NCI-H2227 treated with DMSO at 0.1 percent for 48 hours (cell line): ENCODE data around the gene HOXA10.
A peak's percentile ranks its signal among the peaks of the same experiment; 100 is the strongest.

ENCODE experiments used
- DNase-seq: peaks from one replicate; lab custom pipeline; 2025; lab: John Stamatoyannopoulos, UW

HOXA10 gene

DNA sequence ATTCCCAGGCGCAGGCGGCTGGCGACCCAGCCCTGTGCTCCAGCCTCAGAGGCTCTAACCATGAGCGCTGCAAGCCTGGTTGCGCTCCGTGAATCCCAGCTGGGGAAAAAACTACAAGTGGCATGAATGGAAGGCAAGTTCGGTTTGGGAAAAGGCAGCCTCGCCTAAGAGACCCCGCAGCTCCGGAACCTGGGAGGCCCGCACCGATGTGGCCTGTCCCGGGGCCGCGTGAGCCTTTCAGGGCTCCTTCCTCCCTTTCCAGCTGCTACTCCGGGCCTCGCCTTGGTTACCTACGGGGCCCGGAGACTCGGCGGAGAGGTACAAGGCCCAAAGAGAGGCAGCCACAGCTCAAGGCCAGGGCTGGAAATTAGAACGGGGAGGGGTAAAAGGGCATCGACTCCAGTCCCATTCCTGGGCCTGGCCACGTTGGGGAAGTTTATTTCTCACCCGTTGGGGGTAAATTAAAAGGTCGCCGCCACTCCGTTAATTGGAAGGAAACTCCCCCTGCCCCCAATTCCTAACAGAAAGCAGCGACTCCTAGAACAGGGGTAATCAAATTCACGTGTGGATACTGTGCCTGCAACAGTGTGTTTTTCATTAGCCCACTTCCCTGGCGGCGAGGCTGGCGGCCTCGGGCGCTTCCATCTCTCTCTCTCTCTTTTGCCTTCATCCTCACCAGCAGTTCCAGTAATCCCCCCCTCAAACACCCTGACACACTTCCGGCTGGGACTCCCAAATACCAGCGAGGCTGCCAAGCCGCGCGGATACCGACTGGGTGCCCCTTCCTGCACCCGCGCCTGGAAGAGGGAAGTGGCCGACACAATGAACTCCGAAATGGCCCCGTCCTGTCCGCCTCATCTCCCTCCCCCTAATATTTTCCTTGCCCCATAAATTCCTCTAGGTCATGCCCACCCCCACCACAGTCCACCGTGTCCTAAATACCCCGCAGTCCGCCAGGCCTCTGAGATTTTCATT is 7.3 kb downstream of the HOXA10 start:
- no peak for DNase-seq

DNA sequence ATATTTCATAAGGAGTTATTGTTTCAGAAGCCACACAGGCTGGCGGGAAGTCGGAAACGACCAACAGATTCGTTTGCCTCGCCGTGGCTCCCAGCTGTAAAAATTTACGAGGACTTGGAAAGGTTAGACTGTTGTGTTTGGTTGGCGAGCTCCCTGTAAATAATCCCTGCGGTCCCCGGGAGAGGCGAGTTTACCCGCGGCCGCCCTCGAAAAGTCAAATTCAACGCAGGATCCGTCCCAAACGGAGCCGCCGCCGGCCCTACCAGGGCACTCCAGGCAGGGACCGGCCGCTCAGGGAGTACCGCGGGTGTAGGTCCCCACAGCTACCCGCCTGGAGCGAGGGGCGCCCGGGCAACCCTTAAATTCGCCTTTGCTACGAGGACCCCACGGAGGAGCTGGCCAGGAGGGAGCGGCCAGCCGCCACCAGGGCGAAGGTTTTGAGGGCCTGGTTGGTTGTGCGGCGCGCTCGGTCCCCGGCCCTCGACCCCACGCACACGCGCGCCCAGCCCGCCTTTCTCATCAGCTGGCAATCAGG is 8.1 kb downstream of the HOXA10 start:
- no peak for DNase-seq

DNA sequence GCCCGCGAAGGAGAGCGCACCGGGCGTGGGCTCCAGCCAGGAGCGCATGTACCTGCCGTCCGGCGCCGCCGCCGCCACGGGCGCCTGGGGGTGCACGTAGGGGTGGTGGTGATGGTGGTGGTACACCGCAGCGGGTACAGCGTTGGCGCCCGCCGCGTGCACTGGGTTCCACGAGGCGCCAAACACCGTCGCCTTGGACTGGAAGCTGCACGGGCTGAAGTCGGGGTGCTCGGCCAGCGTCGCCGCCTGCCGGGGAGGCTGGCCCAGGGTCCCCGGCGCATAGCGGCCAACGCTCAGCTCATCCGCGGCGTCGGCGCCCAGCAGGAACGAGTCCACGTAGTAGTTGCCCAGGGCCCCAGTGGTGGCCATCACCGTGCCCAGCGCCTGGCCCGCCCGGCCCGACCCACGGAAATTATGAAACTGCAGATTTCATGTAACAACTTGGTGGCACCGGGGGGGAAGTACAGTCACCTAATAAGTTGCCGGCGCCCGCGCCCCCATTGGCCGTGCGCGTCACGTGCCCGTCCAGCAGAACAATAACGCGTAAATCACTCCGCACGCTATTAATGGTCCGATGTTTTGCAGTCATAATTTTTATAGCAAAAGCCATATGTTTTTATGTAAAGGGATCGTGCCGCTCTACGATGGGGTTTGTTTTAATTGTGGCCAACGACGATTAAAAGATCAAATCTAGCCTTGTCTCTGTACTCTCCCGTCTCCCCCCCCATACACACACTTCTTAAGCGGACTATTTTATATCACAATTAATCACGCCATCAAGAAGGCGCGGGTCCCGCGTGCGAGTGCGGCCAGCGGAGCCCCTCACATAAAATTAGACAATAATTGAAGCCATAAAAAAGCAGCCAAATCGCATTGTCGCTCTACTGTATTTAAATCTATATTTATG is 8.8 kb downstream of the HOXA10 start, which contains the start of gene HOXA9:
Gene HOXA9, minus strand, starts transcription at position 449 of the 907 bp plus-strand sequence. Its CDS starts 80 bp downstream, at position 369.
- no peak for DNase-seq

DNA sequence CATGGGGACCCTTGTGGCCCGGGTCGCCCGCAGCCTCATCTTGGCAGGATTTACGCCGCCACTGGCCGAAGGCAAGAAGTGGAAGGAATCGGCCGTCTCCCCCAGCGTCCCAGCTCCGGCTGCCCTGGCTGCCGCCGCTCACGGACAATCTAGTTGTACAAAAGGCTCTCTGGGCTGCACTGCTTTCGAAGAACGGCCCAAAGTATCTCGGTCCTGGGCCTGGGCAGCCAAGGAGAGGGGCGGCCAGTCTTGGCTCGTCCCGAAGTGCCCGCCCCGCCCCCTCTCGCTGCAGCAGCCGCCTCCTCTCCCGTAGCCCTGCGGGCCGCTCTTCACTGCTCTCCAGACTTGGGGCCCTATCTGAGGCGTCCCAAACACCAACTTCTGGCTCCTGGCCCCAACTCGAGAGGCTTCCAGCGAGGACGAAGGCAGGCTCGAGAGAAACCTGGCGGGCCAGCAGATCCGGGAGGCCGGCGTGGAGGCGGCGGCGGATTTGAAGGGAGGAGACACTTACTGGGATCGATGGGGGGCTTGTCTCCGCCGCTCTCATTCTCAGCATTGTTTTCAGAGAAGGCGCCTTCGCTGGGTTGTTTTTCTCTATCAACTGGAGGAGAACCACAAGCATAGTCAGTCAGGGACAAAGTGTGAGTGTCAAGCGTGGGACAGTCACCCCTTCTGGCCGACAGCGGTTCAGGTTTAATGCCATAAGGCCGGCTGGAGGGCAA is 9.6 kb downstream of the HOXA10 start:
- no peak for DNase-seq

DNA sequence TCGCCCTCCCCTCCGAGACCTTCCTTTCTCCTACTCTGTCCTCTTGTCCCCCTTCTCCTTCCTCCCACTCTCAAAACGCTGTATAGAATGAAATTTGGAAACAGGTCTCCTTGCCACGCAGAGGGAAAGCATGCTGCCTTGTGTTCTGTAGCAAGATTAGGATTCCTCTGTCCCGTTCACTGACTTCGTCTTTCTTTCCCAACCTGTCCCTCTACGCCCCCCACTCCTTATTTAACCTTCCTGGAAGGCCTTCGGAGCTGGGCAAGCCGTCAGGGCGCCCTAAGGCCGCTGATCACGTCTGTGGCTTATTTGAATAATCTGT is 10.1 kb downstream of the HOXA10 start:
- no peak for DNase-seq

DNA sequence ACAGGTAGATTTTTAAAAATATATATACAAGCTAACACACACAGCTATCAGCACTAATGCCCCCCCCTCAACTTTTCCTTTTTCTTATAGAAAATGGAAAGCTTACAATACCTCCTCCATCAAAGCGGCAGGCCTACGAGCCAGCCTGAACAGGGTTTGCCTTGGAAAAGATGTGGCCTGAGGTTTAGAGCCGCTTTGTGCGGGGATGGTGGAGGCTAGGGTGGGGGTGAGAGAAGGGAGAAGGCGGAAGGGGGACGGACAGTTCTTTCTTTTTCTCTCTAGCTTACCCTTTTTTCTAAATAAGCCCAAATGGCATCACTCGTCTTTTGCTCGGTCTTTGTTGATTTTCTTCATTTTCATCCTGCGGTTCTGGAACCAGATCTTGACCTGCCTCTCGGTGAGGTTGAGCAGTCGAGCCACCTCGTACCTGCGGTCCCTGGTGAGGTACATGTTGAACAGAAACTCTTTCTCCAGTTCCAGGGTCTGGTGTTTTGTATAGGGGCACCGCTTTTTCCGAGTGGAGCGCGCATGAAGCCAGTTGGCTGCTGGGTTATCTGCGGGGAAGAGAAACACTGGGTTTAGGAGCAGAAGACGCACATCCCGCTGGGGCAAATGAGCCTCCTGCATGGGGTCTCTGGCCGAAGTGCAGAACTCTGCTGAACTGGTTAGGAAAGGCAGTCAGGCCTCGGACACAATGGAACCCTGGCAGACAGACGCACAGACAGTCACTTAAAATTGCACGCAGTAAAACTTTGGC is 10.7 kb downstream of the HOXA10 start:
- DNase-seq: no peak

DNA sequence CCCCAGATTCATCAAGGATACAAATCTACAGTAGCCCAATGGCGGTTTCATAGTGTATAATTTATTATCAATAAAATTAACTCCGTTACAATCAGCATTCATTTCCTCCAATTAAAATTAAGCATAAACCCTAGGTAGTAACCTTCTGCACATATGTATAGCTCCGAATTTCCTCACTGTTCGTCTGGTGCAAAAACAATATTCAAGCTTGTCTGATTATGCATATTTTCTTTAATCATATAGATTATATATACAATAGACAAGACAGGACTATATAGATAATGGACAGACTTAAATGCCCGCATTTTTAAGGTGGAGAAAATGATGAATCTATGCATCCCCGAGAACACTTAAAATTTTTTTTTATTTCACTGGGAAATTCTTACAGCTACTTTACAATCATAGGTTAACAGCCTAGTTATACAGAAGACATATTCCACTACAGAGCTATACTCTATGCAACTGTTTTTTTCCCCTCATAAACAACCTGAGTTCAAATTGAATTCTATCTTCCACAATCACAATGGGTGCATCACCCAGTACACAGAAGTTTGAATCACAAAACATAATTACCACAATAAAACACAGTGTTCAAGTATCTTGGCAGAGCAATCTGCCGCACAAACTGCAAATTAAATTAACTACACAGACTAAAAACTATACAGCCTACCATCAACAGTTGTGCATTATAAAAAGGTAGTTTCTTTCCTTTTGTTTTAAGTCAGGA is 11.4 kb downstream of the HOXA10 start:
- DNase-seq: no peak

DNA sequence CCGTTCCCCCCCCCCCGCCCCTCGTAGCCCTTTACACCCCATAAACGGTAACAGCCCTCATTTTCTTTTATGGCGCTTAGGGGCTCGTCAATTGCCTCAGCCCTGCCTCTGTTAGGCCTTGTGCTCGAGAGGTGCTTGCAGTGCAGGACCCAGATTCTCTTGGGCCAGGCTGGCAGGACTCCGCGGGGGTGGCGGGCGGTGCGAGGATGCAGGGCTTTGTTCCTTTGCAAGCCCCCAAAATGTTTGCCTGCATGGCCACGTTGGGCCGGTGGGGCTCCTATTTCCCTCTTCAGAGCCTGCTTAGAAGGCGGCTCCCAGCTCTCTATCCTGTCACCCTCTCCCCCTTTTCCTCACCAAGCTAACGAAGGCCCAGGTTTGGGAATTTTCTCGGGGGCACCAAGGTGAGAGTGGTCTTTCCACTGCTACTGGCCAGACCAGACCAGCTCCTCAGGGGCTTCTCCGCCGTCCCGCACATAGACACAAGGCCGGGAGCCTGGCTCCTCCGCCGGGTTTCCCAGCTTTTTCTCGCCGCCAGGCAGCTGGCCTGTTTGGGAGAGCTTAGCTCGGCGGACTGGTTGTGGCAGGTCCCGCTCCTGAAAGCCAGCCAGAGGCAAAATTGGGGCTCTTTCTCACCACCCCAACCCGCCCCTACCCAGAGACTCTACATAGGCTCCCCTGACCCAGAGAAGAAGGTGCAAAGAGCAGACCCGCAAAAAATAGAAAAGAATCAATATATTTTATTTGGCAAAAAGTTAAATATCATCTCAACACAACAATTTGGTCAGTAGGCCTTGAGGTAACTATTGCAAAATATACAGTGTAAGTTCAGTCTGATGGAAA is 12.2 kb downstream of the HOXA10 start:
- DNase-seq: no peak

DNA sequence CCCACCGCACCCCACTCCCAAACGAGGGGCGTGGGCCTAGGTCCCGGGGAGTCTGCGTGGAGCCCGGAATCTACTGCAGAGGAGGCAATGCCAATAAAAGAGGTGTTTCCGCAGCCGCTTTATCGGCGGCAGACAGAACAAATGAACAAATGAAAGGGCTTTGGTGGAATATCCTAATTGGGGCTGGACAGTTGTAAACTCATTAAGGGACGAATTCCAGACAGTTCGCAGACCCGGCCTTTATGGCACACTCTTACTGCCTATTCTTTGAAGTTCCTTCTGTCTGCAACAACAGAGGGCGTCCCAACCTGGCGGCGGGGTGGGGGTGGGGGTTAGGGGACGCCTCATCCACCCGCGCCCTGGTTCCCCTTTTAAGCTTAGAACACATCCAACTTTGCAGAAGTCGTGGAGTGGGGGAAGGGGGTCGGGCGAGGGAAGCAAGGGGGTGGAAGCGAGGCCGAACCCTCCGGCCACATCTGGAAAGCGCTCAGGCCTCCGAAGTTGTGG is 12.9 kb downstream of the HOXA10 start:
- no peak for DNase-seq

DNA sequence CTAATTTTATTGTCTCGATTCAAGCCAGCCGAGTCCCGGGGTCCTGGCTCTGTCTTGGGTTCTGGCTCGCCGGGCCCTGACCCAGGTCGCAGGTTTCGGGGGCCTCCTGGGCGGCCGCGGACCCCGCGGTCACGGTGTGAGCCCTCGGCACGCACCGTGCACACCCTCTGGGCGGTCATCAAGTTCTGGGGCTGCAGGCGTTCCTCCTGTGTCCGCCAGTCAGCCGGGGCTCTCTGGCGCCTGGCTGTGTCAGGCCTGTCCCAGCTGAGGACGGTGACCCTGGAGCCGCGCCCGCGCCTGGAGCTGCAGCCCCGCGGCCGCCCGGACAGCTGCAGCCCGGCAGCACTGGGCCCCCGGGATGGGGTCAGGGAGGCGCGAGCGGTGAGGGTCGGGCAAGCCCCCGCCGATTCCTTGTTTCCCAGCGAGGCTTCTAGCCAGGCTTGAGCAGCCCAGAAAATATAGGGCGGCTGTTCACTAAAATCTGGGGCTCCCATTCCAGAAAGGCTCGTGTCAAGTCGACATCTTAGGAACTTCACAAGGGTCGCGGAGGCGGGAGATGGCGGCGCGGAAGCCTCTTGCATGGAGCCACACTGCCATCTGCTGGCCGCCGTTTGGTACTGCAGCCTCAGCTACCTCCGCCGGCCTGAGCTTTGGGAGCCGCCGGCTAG is 13.4 kb downstream of the HOXA10 start:
- DNase-seq: peak; percentile 70

DNA sequence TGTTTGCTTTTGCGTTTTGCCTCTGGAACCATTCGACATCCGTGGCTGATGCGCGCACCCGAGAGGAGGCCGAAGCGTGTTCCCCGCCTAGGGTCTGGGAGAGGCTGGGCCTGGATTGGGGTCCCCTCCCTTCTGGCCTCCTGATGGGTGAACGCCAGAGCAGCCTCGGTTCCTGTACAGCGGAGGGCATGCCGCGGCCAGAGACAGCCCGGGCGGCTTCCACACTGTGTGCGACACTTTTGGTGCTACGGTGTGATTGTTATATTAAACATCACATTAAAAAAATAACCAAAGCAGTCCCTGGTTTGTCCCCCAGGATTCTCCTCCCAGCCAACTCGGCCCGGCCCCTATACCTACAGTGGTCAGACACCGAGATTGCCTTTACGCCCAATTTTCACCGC is 14.0 kb downstream of the HOXA10 start:
- DNase-seq: no peak

DNA sequence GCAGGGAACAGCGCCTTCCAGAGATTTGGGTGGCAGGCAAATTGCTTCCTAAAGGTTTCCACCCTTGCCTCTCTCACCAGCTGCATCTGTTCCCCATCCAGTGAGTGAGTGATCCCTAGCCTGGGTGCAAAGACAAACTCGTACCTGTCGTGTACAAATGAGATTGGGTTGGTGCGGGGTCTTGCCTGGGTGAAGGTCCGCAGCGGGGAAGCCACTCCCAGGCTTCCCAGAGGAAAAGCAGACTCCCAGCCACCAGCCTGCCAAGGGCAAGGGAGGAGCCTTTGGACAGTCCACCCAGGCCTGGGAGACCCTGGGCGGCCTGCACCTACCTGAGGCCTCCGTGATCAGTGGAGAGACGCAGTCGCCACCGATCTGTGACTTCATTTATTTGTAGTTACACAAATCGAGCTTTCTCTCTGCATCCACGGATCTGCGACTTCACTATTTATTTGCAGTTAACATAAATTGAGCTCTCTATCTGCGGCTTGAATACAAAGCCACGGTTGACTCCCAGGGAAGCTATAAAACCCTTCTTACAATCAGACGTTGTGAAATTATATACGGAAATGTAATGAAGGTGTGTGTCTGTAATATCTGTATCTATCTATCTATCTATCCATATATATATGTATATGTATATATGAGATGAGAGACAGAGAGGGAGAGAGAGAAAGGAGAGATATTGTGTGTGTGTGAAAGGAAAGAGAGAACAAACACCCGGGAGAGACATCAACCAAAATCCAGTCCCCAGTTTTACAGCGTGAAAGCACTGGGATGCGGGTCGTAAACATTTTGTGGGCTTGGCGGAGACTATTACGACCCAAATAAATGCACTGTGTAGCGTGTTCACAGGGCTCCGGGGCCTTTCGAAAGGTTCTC is 14.6 kb downstream of the HOXA10 start:
- no peak for DNase-seq

DNA sequence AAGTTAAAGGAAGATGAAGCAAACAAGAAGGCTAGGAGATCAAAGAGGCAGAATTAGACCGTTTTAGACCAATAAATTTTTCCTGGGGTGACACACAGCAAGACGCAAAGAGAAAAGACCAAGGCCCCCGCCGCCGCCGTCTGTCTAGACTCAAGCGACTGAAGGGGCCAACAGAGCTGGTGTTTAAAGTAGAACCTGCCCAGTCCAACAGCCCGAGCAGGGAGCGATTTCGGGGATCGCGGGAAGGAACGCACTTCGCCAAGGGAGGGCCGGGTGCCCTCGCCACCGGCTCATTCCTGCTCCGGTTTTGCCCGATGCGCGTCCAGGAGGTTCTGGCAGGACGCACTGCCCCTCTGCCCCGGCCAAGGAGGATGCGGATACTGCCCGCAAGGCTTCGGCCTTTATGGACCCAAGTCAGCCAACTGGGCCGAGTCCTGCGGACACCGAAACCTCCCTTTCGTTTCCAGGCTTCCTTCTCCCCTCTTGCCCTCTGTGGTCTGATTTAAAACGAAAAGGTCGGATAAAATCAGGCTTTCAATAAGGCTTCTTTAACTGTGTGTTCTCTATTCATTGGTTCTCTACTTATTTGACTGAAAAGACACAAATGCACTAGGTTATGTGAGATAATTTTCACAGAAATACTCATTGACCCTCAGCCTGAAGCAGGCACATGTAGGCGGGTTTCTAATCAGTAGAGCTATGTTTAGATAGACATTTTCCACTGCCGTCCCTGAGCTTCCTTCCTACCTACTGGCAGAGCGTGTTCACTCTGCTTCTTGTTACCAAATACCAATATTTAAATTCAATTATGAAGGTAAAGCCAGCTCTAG is 15.5 kb downstream of the HOXA10 start:
- no peak for DNase-seq

DNA sequence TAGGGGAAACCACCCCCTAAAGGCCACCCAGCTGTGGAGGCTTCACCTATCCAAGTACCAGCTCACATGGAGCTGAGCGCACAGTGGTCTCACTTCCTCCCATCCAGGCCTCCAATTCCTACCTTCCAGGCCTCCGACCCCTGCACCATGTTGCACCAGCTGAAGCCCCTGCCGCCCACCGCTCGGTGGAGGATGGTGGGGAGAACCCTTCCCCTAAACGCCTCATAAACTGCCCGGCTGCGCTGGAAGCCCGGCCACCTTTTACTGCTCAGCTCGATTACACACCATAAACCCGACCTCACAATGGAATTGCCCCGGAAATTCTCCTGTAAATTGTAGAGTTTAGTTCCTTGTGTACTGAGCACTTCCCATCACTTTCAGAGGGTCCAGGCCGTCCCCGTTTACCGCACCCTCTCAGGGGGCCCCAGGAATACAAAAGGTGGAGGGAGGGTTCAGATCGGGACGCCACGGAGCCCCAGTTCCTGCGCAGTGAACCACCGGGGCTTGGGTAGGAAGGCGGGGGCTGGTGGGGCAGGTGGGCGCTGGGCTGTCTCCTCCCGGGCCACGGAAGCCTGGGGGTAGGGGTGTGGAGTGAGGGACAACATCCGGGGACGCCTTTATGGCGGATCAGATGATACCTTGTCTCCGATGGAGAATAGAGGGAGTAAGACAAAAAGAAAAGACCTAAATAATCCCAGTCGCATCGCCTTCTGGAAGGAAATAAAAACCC is 16.3 kb downstream of the HOXA10 start:
- DNase-seq: no peak

DNA sequence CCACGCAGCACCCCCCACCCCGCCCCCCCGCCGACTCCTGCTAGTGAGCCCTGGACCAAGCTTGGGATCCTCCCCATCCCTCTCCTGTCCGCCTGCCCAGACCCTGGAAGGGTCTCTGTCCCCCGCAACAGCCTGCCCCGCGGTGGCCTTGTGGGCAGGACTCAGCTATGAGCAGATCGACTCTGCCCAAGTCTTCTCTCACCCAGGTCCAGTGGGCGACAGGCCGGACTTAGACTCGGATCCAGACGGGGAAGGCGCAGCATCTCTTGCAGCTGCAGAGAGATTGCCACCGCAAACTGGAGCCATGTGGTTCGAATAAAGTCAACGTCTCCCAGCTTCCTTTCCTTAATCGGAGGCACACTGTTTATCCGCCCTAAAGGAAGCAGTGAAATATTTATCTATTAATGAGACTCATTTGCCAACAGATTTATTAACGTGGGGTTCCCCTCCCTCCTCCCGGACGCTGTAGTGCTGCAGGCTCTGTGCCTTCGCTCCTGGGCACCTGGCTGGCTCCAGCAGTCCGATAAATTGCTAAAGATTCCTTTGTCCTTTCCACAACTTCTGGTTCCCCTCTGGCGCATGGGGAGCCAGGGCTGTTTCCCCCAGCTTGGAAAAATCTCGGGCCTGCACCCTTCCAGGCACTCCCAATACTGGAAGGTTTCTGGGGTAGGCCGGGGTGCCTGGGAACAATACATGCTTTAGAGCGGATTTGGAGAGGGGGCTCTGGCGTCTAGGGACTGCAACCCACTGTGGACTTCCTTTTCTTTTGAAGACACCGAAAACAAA is 17.0 kb downstream of the HOXA10 start:
- no peak for DNase-seq
